Activated CD8-positive, alpha-beta memory T cell treated with anti-CD3 and anti-CD28 coated beads for 36 hours (primary cell): ENCODE data around the gene NINJ1. TPM values are rescaled to one million over a fixed set of nuclear protein-coding genes. Genes with fewer than 3 reads are reported as not detected.

ENCODE experiments used
- total RNA-seq, 2 experiments: library from RNA; stranded (reverse); gene quantifications; one replicate each; pipeline ENCODE4 v1.2.3, GENCODE V29; 2021

NINJ1 gene
- total RNA-seq, 2 experiments from 2014 or later: 66.3 to 67.0 TPM

Other genes with a start within 250 kb of the NINJ1 start
- 10 to 100 TPM; 36.4 to 37.8 TPM for gene FGD3, start 186.7 kb downstream of the NINJ1 start, total RNA-seq
- 10 to 100 TPM; 15.4 to 15.7 TPM for gene SUSD3, start 75.5 kb downstream of the NINJ1 start, total RNA-seq
- 10 to 100 TPM; 41.8 to 42.6 TPM for gene CARD19, start 38.0 kb downstream of the NINJ1 start, total RNA-seq
- gene WNK2, start 49.9 kb upstream of the NINJ1 start, total RNA-seq: under 1 TPM; 0.31 to 0.55 TPM